ENCODE results near the gene CDK5R1.

Gene CDK5R1

DNA sequence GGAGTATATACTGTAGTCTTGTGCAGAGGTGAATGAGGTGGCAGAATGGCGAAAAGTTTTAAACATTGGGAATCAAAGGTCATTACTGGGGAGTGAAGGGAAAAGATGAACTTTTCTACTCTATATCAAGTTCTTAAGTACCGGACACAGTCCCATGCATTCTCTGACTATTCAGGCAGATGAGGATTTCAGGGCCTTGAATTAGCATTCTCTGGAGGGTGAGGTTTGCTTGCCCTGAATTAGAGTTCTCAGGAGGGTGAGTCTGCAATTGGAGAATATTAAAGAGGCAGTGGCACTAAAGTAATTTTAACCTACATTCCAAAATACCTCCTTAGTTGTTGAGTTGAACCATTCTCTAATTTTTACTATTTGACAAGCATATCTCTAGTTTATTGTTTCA is 33.4 kb upstream of the CDK5R1 start:
- Mint-ChIP-seq H3K4me3 (no peak overlapping the region), H3K9me3 (no peaks in the 10 kb centered on the region), H3K36me3 (ENCODE audit: insufficient read depth) (peaks cover 67% of the 10 kb centered on the region), H3K27ac (ENCODE audit: low read depth) (peak overlapping the region; percentile 73), H3K27me3 (no peaks in the 10 kb centered on the region), H3K4me1 (peaks cover 33% of the 10 kb centered on the region)
- DNase-seq (ENCODE audit: low spot score in 2 of 2), result no peak
- no peak for ATAC-seq (replicated peaks; ENCODE audit: extremely low read depth, poor library complexity, severe bottlenecking)

DNA sequence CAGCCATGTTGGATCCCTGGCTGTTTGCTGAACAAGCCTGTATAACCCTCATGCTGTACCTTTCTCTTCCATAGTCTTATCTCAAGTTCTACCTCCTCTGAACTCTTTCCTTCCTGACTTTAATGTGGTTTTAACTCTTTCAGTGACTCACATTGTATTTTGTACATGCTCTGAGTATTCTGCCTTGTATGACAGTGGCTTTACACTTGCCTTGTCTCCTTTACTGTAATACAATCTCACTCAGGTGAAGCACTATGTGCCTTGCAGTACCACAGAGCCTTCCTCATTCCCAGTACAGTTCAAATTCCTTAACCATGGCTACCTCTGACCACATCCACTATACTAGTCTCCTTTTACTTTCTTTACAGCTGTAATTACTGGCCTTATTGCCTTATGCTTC is 28.4 kb upstream of the CDK5R1 start:
- H3K4me3 Mint-ChIP-seq, result no peak overlapping the region
- no peaks in the 10 kb centered on the region for H3K9me3 Mint-ChIP-seq
- H3K27ac Mint-ChIP-seq (ENCODE audit: low read depth), result peak overlapping the region; percentile 38
- peaks cover 70% of the 10 kb centered on the region for H3K36me3 Mint-ChIP-seq (ENCODE audit: insufficient read depth)
- peaks cover 39% of the 10 kb centered on the region for H3K4me1 Mint-ChIP-seq
- H3K27me3 Mint-ChIP-seq, result no peaks in the 10 kb centered on the region
- ATAC-seq (replicated peaks; ENCODE audit: extremely low read depth, poor library complexity, severe bottlenecking) (no peak), DNase-seq (ENCODE audit: low spot score in 2 of 2) (no peak)

DNA sequence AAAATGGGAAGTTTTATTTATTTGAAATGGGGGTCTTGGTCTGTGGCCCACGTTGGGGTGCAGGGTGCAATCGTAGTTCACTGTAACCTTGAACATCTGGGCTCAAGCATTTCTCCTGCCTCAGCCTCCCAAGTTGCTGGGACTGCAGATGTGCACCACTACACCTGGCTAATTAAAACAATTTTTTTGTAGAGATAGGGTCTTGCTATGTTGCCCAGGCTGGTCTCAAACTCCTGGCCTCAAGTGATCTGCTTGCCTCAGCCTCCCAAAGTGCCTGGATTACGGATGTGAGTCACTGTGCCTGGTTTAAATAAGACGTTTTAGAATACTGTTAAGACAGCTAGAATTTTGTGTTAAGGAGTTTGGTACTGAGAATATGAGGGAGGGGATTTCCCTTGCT is 26.7 kb upstream of the CDK5R1 start:
- H3K27ac Mint-ChIP-seq (ENCODE audit: low read depth), result no peak overlapping the region
- H3K9me3 Mint-ChIP-seq, result no peaks in the 10 kb centered on the region
- H3K4me3 Mint-ChIP-seq, result no peak overlapping the region
- DNase-seq (ENCODE audit: low spot score in 2 of 2) (no peak), ATAC-seq (replicated peaks; ENCODE audit: extremely low read depth, poor library complexity, severe bottlenecking) (no peak)
- H3K27me3 Mint-ChIP-seq, result no peaks in the 10 kb centered on the region
- H3K36me3 Mint-ChIP-seq (ENCODE audit: insufficient read depth), result peaks cover 57% of the 10 kb centered on the region
- H3K4me1 Mint-ChIP-seq, result peaks cover 29% of the 10 kb centered on the region

DNA sequence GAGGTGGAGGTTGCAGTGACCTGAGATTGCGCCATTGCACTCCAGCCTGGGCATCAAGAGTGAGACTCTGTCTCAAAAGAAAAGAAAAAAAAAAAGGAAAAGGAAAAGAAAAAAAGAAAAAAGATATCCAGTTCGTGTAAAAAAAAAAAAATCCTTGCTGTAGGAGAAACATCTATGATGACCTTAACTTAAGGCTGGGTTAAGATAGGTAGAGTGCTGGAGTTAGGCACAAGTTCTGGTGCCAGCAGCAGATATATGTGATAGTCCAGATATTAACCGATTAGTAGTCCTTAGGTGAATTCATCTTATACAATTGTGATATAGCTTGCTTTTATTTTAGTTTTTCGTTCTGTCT is 25.3 kb upstream of the CDK5R1 start:
- ATAC-seq (replicated peaks; ENCODE audit: extremely low read depth, poor library complexity, severe bottlenecking) (no peak), DNase-seq (ENCODE audit: low spot score in 2 of 2) (no peak)
- no peaks in the 10 kb centered on the region for H3K27me3 Mint-ChIP-seq
- no peak overlapping the region for H3K4me3 Mint-ChIP-seq
- H3K36me3 Mint-ChIP-seq (ENCODE audit: insufficient read depth), result peaks cover 56% of the 10 kb centered on the region
- H3K4me1 Mint-ChIP-seq, result peaks cover 29% of the 10 kb centered on the region
- H3K27ac Mint-ChIP-seq (ENCODE audit: low read depth), result no peak overlapping the region
- no peaks in the 10 kb centered on the region for H3K9me3 Mint-ChIP-seq

DNA sequence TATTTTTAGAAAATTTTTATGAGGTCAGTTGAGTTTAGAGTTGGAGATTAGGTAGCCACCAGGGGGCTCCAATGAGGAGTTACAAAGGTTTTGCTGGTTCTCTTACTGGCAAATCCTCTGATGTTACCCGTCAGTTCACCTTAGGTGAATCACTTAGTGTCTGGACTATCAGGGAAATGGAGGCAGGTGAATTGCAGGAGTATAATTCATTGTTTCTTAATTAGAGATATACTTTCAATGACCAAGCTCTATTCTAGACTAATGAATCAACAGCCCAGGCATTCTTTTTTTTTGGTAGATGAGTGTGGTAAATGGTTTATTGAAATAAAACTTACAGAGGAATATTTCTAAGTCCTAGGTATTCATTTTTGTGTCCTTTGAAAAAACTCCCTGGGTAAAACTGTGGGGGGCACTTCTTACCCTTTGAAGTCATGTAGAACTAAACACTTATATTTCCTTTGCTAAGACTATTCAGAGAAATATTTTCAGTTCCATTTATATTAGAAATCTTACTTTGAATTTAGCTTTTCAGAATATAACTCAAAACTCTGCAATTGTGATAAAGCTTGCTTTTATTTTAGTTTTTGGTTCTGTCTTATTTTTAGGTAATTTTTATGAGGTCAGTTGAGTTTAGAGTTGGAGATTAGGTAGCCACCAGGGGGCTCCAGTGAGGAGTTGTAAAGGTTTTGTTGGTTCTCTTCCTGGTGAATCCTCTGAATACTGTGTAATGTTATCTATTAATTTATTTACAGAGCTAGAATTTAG is 24.8 kb upstream of the CDK5R1 start:
- Mint-ChIP-seq H3K4me1 (peaks cover 29% of the 10 kb centered on the region), H3K4me3 (no peak overlapping the region), H3K27ac (ENCODE audit: low read depth) (no peak overlapping the region), H3K9me3 (no peaks in the 10 kb centered on the region), H3K27me3 (no peaks in the 10 kb centered on the region), H3K36me3 (ENCODE audit: insufficient read depth) (peaks cover 56% of the 10 kb centered on the region)
- peak; percentile 34 to 54 for DNase-seq (ENCODE audit: low spot score in 2 of 2)
- peak; percentile 84 for ATAC-seq (replicated peaks; ENCODE audit: extremely low read depth, poor library complexity, severe bottlenecking)

DNA sequence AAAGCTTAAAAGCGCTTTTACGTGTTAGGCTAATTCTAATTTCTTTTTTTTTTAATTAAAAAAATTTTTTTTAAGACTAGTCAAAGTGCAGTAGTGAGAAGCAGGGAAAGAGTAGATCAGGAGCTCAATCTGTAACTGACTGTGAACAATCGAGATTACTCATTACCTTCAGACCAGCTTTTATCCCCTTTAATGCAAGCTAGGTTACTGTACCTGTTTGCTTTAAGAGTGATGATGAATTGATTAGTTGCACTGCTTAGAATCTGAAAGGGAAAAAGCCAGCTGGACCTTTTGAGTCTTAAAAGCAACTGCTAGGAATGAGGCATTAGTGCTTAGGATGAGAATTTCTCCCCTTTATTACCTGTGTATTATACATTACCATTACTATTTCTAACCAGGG is 23.5 kb upstream of the CDK5R1 start:
- peaks cover 29% of the 10 kb centered on the region for H3K4me1 Mint-ChIP-seq
- H3K36me3 Mint-ChIP-seq (ENCODE audit: insufficient read depth), result peaks cover 55% of the 10 kb centered on the region
- no peak overlapping the region for H3K27ac Mint-ChIP-seq (ENCODE audit: low read depth)
- H3K27me3 Mint-ChIP-seq, result no peaks in the 10 kb centered on the region
- no peak overlapping the region for H3K4me3 Mint-ChIP-seq
- ATAC-seq (replicated peaks; ENCODE audit: extremely low read depth, poor library complexity, severe bottlenecking), result no peak
- H3K9me3 Mint-ChIP-seq, result no peaks in the 10 kb centered on the region
- DNase-seq (ENCODE audit: low spot score in 2 of 2), result no peak

DNA sequence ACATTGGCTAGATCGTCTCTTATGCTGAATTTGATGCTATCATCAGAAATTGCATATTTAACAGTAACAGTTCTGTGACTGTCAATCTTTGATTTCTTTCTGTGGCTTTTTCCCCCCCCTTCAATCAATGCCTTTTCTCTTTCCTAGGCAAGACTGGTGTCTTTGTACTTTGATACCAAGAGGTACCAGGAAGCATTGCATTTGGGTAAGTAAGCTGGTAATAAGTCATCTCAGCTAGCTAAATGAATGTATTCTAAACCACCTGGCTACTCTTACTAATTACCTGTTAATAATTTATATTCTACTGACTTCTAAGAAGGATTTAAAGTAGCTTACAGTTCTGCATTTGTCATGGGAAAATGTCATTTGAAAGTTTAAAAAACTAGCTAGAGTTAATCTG is 22.4 kb upstream of the CDK5R1 start:
- Mint-ChIP-seq H3K27me3 (no peaks in the 10 kb centered on the region), H3K36me3 (ENCODE audit: insufficient read depth) (peaks cover 54% of the 10 kb centered on the region)

DNA sequence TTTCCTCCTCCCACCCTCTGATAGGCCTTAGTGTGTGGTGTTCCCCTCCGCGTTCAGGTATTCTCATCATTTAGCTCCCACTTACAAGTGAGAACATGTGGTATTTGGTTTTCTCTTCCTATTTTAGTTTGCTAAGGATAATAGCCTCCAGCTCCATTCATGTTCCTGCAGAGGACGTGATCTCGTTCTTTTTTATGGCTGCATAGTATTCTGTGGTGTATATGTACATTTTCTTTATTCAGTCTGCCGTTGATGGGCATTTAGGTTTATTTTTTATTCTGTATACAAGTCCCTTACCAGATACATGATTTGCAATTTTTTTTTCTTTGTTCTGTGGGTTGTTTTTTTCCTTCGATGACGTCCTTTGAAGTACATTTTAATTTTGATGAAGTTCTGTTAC is 18.8 kb upstream of the CDK5R1 start:
- ATAC-seq (replicated peaks; ENCODE audit: extremely low read depth, poor library complexity, severe bottlenecking), result no peak
- H3K4me3 Mint-ChIP-seq, result no peak overlapping the region
- DNase-seq (ENCODE audit: low spot score in 2 of 2), result no peak
- H3K27ac Mint-ChIP-seq (ENCODE audit: low read depth), result no peak overlapping the region
- H3K9me3 Mint-ChIP-seq, result no peaks in the 10 kb centered on the region
- H3K27me3 Mint-ChIP-seq, result no peaks in the 10 kb centered on the region
- H3K36me3 Mint-ChIP-seq (ENCODE audit: insufficient read depth), result peaks cover 61% of the 10 kb centered on the region
- peaks cover 10% of the 10 kb centered on the region for H3K4me1 Mint-ChIP-seq

More for the DNA sequence above, 22.4 kb upstream of the CDK5R1 start:
- Mint-ChIP-seq H3K9me3 (no peaks in the 10 kb centered on the region), H3K4me3 (no peak overlapping the region), H3K4me1 (peaks cover 25% of the 10 kb centered on the region), H3K27ac (ENCODE audit: low read depth) (no peak overlapping the region)
- no peak for DNase-seq (ENCODE audit: low spot score in 2 of 2)
- no peak for ATAC-seq (replicated peaks; ENCODE audit: extremely low read depth, poor library complexity, severe bottlenecking)

DNA sequence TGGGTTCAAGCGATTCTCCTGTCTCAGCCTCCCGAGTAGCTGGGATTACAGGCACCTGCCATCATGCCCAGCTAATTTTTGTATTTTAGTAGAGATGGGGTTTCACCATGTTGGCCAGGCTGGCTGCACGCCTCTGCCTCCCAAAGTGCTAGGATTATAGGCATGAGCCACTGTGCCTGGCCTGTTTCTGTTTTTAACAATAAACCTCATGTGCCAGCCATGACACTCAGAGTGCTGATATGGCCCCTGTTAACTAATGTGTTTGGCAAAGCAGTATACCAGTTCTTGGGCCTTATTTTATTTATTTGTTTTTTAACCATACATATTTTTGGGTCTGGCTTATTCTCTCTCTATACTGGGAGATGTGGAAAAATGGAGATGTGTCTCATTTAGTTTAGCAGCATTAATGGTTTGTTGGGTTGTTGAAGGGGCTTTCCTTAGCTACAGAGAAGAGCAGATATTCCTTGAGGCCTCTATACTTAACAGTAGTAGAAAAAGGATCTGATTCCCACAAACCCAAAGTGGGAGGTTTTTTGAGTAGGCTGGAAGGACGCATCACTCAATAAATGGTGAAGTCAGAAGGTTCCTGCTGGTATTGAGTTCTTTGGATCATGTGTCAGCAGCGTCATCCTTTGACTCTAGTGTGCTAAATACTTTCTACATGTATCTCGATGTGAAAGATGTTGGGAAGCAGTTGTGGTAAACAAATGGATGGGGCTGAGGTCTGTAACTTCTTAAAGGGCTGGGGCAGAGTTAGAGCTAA is 16.2 kb upstream of the CDK5R1 start:
- no peak overlapping the region for H3K4me3 Mint-ChIP-seq
- peak overlapping the region; percentile 40 for H3K27ac Mint-ChIP-seq (ENCODE audit: low read depth)
- no peak for DNase-seq (ENCODE audit: low spot score in 2 of 2)
- peaks cover 80% of the 10 kb centered on the region for H3K36me3 Mint-ChIP-seq (ENCODE audit: insufficient read depth)
- no peak for ATAC-seq (replicated peaks; ENCODE audit: extremely low read depth, poor library complexity, severe bottlenecking)
- no peaks in the 10 kb centered on the region for H3K27me3 Mint-ChIP-seq
- no peaks in the 10 kb centered on the region for H3K9me3 Mint-ChIP-seq
- peaks cover 10% of the 10 kb centered on the region for H3K4me1 Mint-ChIP-seq

DNA sequence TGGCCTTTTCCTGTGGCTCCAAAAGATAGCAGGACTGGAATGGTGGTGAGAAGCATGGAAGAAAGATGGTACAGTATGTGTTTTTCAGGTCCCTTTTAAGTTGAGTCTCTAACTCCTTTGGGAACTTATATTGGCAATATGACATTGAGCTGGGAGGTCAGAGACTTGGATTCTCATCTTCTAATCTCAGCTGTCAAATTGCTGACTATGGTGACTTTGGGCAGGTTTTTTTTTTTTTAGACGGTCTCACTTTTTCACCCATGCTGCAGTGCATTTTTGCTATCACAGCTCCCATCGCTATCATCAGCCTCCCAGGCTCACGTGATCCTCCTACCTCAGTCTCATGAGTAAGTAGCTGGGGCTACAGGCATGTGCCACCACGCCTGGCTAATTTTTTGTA is 15.1 kb upstream of the CDK5R1 start:
- Mint-ChIP-seq H3K4me3 (no peak overlapping the region), H3K27ac (ENCODE audit: low read depth) (no peak overlapping the region), H3K4me1 (peaks cover 10% of the 10 kb centered on the region), H3K36me3 (ENCODE audit: insufficient read depth) (peaks cover 78% of the 10 kb centered on the region), H3K9me3 (no peaks in the 10 kb centered on the region), H3K27me3 (no peaks in the 10 kb centered on the region)
- no peak for DNase-seq (ENCODE audit: low spot score in 2 of 2)
- no peak for ATAC-seq (replicated peaks; ENCODE audit: extremely low read depth, poor library complexity, severe bottlenecking)

DNA sequence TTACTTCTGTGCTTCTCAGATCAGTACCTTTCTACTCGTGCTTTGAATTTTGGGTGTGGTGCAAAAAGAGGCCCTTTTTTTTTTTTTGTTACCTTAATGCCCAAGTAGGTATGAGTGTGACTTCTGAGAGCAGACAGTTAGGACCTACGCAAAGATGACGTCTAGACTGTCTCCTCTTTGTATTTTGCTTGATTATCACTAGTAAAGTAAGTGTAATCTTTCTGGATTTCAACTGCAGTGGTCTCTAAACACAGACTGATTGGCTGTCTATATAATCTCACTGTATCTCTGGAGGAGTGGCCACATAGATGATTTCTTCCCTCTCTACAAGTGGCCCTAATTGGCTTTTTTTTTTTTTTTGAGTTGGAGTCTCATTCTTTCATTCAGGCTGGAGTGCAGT is 11.5 kb upstream of the CDK5R1 start:
- H3K4me1 Mint-ChIP-seq, result no peaks in the 10 kb centered on the region
- H3K27ac Mint-ChIP-seq (ENCODE audit: low read depth), result no peak overlapping the region
- DNase-seq (ENCODE audit: low spot score in 2 of 2) (no peak), ATAC-seq (replicated peaks; ENCODE audit: extremely low read depth, poor library complexity, severe bottlenecking) (no peak)
- no peaks in the 10 kb centered on the region for H3K9me3 Mint-ChIP-seq
- peaks cover 79% of the 10 kb centered on the region for H3K36me3 Mint-ChIP-seq (ENCODE audit: insufficient read depth)
- H3K4me3 Mint-ChIP-seq, result no peak overlapping the region
- no peaks in the 10 kb centered on the region for H3K27me3 Mint-ChIP-seq

DNA sequence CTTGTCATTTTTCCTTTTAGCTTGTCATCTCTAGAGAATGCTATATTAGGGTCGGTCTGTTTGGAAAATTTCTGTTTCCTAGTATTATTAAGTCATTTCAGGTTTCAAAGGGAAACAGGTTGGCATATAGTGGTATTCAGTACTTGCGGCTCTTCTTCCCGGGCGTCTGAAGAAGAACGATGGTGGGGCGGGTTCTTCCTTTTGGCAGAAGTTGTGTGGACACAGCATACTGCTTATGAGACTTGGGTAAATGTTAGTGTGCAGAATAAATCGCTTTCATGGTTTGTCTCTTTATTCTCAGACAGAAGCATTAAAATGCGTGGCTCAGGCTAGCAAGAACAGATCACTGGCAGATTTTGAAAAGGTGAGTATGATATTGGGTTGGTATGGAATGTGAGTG is 9.6 kb upstream of the CDK5R1 start:
- no peak overlapping the region for H3K4me3 Mint-ChIP-seq
- no peak overlapping the region for H3K27ac Mint-ChIP-seq (ENCODE audit: low read depth)
- H3K27me3 Mint-ChIP-seq, result no peaks in the 10 kb centered on the region
- H3K4me1 Mint-ChIP-seq, result no peaks in the 10 kb centered on the region
- DNase-seq (ENCODE audit: low spot score in 2 of 2) (no peak), ATAC-seq (replicated peaks; ENCODE audit: extremely low read depth, poor library complexity, severe bottlenecking) (no peak)
- H3K36me3 Mint-ChIP-seq (ENCODE audit: insufficient read depth), result peaks cover 77% of the 10 kb centered on the region
- no peaks in the 10 kb centered on the region for H3K9me3 Mint-ChIP-seq

DNA sequence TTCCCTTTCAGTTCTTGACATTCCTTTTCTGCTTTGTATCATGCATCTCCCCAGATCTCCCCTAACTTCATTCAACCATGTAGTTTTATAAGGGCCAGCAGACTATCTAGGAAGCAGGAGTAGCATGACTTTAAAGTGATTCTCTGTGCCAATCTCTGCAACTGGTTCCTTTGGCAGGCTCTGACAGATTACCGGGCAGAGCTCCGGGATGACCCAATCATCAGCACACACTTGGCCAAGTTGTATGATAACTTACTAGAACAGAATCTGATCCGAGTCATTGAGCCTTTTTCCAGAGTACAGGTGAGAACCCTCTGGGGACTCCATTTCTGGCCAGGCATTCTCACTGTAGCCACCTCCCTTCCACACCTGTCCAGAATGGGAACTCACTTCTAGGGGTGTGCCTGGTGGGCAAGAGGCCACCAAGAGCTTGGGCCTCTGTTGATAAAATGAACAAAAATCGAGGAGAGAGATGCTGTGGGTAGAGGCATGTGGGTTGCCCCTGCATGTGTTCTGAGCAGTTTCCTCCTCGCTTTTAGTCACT is 7.6 kb upstream of the CDK5R1 start:
- ATAC-seq (replicated peaks; ENCODE audit: extremely low read depth, poor library complexity, severe bottlenecking), result no peak
- Mint-ChIP-seq H3K27me3 (no peaks in the 10 kb centered on the region), H3K4me1 (peaks cover 3% of the 10 kb centered on the region), H3K9me3 (no peaks in the 10 kb centered on the region), H3K36me3 (ENCODE audit: insufficient read depth) (peaks cover 74% of the 10 kb centered on the region), H3K27ac (ENCODE audit: low read depth) (no peak overlapping the region), H3K4me3 (no peak overlapping the region)
- DNase-seq (ENCODE audit: low spot score in 2 of 2), result no peak
